HG03025 (cell line): Measurements from ENCODE around the gene BCORL1.

Experiments used
- ATAC-seq: cut with Tn5 transposase; IDR thresholded peaks from one replicate; pipeline ENCODE4 v1.9.1; 2021; ENCODE audit warnings: mild to moderate bottlenecking, moderate library complexity; ENCODE audit not compliant: unreplicated experiment, low FRiP score

The BCORL1 gene

DNA sequence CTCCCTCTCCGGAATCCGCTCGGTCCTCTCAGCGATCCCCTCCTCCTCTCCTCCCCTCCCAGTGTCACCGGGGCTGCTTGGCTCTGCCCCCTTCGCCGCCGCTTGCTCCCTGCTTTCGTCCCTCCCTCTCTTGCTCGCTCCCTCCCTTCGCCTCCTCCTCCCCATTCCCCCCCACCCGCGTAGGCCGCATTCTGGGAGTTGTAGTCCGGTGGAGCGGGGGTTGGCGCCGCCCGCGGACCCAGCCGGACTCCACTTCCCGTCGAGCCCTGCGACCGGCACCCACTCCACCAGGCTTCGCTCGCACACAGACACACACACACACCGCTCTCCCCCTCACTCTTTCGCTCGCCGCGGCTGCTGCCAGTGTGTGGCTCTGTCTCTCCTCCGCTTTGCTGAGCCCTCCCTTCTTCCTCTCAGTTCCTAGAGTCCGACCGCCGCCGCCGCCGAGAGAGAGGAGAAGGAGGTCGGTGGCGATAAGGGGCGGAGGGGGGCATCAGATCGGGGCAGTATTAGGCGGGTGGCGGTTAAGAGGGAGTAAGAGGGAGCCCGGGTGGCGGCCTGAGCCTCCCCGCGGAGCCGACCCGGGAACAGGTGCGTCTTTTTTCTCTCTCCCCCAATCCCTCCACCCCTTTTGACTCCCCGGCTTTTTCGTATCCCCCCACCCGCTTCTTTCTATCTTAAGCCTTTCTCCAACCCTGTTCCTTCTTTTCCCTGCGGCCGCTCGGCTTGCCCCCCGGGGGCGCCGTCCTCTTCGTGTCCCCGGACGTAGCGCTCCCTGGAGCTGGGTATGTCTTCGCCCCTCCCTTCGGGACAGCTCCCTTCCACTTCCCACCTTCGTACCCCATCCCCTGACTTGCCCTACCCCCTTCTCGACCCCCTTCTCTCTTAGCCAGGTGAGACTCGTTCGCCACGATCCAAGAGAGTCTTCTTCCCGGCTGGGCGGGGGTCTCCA, at the start of gene BCORL1:
Gene BCORL1, plus strand, starts transcription at position 336 of the 952 bp plus-strand sequence. CDS start 22,597 bp downstream, outside the sequence.
- ATAC-seq: peak; percentile 81

GRCh38 chrX:129932821-129933321, 49.6 kb upstream of the BCORL1 start:
- no peak for ATAC-seq

GRCh38 chrX:129933700-129934099, 48.7 kb upstream of the BCORL1 start:
- no peak for ATAC-seq

- ATAC-seq: no peak
Measured at GRCh38 chrX:129934461-129934860, 48.0 kb upstream of the BCORL1 start.

DNA sequence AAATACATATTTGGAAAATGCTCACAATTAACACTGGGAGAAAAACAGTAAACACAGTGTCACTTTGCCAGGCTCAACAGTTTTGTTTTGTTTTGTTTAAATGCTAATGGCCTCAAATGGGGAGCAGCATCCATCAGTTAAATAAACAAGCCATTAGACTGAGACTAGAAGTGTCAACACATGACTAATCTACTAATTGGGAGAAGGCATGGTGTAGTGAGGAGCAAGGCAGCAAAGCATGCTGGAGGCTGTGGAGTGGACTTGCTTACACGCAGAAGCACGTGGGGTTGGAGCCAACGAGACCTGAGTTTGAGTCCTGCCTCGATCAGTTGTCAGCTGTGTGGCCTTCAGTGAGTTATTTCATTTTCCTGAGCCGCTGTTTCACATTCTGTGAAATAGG, 47.5 kb upstream of the BCORL1 start:
- no peak for ATAC-seq

DNA sequence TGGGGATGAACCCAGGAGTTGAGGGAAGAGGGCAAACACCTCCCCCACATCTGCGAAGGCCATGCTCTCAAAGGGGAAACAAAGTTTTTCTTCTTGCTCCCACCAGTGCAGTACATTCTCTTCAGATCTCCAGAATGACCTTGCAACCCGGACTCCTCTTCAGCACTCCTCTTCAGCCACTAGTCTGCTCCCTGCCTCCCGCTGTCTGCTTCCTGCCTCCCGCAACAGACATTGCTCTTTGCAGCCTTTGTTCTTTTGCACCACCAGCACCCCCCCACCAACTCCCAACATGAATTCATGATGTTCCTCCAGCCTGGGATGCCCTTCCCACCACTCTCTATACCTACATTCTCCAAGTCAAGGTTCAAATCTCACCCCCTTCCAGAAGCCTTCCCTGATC, 44.4 kb upstream of the BCORL1 start:
- ATAC-seq: no peak

DNA sequence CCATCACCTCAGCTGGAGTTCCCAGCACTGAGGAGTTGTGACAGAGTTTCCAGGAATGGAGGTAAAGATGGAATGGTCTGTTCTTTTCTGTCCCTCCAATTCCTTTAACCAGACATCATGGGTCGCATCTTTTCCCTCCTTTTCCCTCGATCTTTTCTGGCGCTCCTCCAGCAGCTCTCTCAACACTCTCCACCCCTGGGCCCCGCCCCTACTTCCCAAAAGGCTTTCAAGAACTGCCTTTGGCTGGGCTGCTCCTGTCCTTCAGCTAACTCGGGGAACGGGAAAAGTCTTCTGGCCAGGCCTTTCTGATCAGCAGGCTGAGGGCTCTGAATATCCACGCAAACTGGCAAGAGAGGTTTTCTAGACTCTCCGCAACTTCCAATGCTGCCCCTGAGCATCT, 42.4 kb upstream of the BCORL1 start:
- ATAC-seq: no peak

DNA sequence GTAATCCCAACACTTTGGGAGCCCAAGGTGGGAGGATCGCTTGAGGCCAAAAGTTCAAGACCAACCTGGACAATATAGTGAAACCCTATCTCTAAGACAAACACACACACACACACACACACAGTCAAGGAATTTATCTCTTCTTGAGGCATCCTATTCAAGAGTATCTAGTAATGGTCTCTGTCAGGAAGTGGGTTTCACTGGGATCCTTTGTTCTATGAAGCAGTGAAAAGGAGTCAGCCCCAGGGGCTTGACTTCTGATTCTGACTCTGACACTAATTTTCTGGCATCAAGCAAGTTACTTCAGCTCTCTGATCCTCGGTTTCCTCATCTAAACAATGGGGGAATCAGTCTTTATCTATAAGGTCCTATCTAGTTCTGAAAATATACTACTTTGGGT, 41.7 kb upstream of the BCORL1 start:
- ATAC-seq: no peak

DNA sequence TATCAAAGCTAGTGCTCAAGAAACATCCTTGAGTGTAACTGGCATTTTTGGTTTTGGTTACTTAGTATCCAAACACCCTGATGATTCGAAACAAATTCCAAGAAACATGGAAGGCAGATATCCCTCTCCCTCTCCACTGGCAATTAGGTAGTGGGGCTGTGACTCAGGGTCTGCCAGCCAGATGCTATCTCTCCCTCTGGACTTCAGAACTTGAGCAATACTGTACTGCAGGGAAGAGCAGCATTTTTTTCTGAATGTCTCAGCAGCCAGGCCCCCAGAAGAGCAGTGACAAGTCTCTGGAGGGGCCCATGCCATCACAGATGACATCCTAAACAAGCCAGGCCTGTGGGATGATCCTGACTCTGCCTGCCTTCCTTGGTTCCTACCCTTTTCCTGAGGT, 37.3 kb upstream of the BCORL1 start:
- no peak for ATAC-seq

DNA sequence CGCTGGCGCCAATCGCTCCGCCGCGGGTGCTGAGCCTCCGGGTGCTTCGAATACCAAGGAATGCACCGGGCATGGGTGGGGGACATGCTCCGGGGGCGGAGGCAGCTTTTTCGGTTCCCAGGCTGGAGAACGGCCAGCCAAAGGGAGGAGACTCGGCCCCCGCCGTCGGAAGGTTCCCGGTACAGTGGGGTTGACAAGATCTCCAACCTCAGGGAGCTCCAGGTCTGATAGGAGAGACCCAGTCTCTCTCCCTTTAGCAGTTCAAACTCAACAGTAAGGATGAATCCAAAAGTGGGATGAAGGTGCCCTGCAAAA, 29.1 kb upstream of the BCORL1 start:
- no peak for ATAC-seq

- no peak for ATAC-seq
Measured at GRCh38 chrX:129953881-129954280, 28.6 kb upstream of the BCORL1 start.

- no peak for ATAC-seq
Measured at GRCh38 chrX:129954804-129955203, 27.6 kb upstream of the BCORL1 start.

- ATAC-seq: no peak
Measured at GRCh38 chrX:129955682-129956081, 26.8 kb upstream of the BCORL1 start.

GRCh38 chrX:129956145-129956544, 26.3 kb upstream of the BCORL1 start:
- ATAC-seq: no peak

GRCh38 chrX:129956765-129957164, 25.7 kb upstream of the BCORL1 start:
- ATAC-seq: no peak

- ATAC-seq: peak; percentile 66
Measured at GRCh38 chrX:129957241-129958082, 25.0 kb upstream of the BCORL1 start.

GRCh38 chrX:129958083-129958465, 24.4 kb upstream of the BCORL1 start:
- ATAC-seq: no peak

DNA sequence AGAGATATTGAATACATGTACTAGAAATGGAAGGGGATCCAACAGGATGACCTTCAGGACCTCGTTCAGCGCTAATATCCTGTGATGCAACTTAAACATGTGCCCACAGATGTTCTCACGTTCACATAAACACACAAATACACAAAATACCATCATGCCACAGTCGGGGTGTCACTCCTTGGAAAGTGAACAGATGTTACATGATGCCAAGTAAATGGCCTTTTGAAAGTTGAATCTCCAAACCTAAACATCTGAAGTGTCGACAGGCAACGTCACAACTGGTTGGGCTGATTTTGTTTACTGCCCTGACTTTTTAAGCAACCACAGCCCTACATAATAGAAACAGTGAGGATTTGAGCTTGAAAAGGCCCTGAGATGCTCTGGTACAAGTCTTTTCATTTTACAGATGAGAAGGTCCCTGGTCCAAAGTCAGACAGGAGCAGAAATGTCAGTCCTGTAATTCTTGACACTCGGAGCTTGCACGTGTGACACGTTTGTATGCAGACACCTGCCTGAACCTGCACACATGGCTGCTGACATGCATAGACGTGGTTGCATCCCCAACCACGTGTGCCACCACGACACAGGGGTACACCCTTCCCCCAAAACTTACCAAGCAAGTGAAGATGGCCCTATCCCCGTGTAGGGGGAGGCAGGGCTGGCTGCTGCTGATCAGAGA, 23.5 kb upstream of the BCORL1 start:
- ATAC-seq: no peak

- no peak for ATAC-seq
Measured at GRCh38 chrX:129959493-129959832, 23.0 kb upstream of the BCORL1 start.

- ATAC-seq: peak; percentile 85
Measured at GRCh38 chrX:129961180-129962083, 21.0 kb upstream of the BCORL1 start.
